SH-SY5Y (cell line): ENCODE data around the gene ZNF362.

Experiments
- GATA2 ChIP-seq: IDR thresholded peaks from 2 replicates; pipeline ENCODE4 v1.6.1; 2011; ENCODE audit warnings: mild to moderate bottlenecking, low read depth, low read length
- GATA3 ChIP-seq: IDR thresholded peaks from 2 replicates; pipeline ENCODE4 v1.6.1; 2011; ENCODE audit warnings: low read depth, mild to moderate bottlenecking, low read length, moderate library complexity

GRCh38 chr1:33312413-33312749 is 56.1 kb downstream of the ZNF362 start:
- no peak for TF ChIP-seq GATA2
- TF ChIP-seq GATA3: no peak
